A549 (cell line): ENCODE data around the gene MROH2B.

Experiments used
- HDAC2 ChIP-seq: fragments of 200-600 bp; sonication (generic); IDR thresholded peaks from 2 replicates; pipeline ENCODE4 v1.6.1; 2016
- MAFK ChIP-seq: fragments of 450-650 bp; IDR thresholded peaks from 2 replicates; pipeline ENCODE4 v1.6.1; 2014; ENCODE audit not compliant: partially characterized antibody
- NR3C1 ChIP-seq: fragments of >200 bp; sonication (Bioruptor Twin); formaldehyde crosslinking; IDR thresholded peaks from 3 replicates; pipeline ENCODE4 v1.6.1; 2017
- POLR2A ChIP-seq: IDR thresholded peaks from 2 replicates; pipeline ENCODE4 v1.6.1; 2012; ENCODE audit warnings: mild to moderate bottlenecking, low read length
- TP53 ChIP-seq: fragments of 250-450 bp; sonication (Bioruptor Pico); IDR thresholded peaks from 2 replicates; pipeline ENCODE4 v1.5.0; 2021; ENCODE audit warnings: mild to moderate bottlenecking, moderate library complexity

DNA sequence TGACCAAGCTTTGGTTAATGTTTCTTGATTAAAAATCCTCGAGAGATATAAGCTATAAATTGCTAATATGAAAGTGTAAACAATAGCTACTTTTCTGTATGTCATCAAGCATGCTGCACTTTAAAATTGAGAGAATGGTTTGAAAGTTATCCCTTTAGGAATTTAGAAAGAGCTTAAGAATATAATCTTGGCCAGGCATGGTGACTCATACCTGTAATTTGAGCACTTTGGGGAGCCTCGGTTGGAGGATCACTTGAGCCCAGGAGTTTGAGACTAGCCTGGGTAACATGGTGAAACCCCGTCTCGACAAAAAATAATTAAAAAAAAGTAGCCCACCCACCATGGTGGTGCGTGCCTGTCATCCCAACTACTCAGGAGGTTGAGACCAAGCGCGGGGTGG lies 12.2 kb upstream of the MROH2B start:
- TF ChIP-seq NR3C1 = no peak
- TF ChIP-seq MAFK = no peak
- no peak for TF ChIP-seq HDAC2
- TF ChIP-seq TP53 = no peak
- no peak for TF ChIP-seq POLR2A
